ENCODE results near the gene ME1.
"Not testable (repeated sequence)": the region's sequence is repeated elsewhere in the genome, so short reads cannot be mapped to it uniquely, and the experiment has no call there.

DNA sequence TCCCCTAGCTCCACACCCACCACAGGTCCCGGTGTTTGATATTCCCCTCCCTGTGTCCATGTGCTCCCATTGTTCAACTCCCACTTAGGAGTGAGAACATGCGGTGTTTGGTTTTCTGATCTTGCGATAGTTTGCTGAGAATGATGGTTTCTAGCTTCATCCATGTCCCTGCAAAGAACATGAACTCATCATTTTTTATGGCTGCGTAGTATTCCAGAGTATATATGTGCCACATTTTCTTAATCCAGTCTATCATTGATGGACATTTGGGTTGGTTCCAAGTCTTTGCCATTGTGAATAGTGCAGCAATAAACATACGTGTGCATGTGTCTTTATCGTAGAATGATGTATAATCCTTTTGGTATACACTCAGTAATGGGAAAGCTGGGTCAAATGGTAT lies 143.6 kb downstream of the ME1 start:
- TF ChIP-seq CTCF (IDR thresholded peaks at IDR 0.05; ENCODE audit: extremely low read depth in 1 of 2, insufficient read depth in 1 of 2, low read depth in 1 of 2, low read length in 2 of 2); POLR2AphosphoS5 (IDR thresholded peaks at IDR 0.05; ENCODE audit: insufficient read depth, low read depth, low read length); POLR2A (IDR thresholded peaks at IDR 0.05; ENCODE audit: low read depth, low read length); FOS (IDR thresholded peaks at IDR 0.05; ENCODE audit: borderline replicate concordance, insufficient read depth, low read length); MAX (IDR thresholded peaks at IDR 0.05; ENCODE audit: insufficient read depth, insufficient read length); EZH2 (IDR thresholded peaks at IDR 0.05; ENCODE audit: borderline replicate concordance, low read depth, low read length, severe bottlenecking); GATA2 (IDR thresholded peaks at IDR 0.05; ENCODE audit: insufficient read depth, insufficient read length, low read depth, low read length); MYC (IDR thresholded peaks at IDR 0.05; ENCODE audit: low read depth, low read length); JUN (IDR thresholded peaks at IDR 0.05; ENCODE audit: borderline replicate concordance, insufficient read depth, insufficient read length, low read depth): not testable (repeated sequence)

Data from endothelial cell of umbilical vein (primary cell).